Type B pancreatic cell (in vitro differentiated cells): ENCODE measurements around the gene PRKCB. TPM values are rescaled to one million over a fixed set of nuclear protein-coding genes. Genes with fewer than 3 reads are reported as not detected.

Source experiments
- DNase-seq: peaks from one replicate; pipeline ENCODE4 v3.0.0; 2021; ENCODE audit warnings: mixed read lengths; ENCODE audit not compliant: unreplicated experiment; ENCODE audit errors: extremely low spot score
- H3K27ac Mint-ChIP-seq: 2 replicates; pipeline ENCODE4 v1.8.0; 2021; ENCODE audit warnings: mild to moderate bottlenecking, mixed read lengths
- H3K27me3 Mint-ChIP-seq: 2 replicates; pipeline ENCODE4 v1.8.0; 2021; ENCODE audit warnings: mixed read lengths
- H3K36me3 Mint-ChIP-seq: 2 replicates; pipeline ENCODE4 v1.8.0; 2021; ENCODE audit warnings: mixed read lengths
- H3K4me1 Mint-ChIP-seq: one replicate; pipeline ENCODE4 v1.8.0; 2021; ENCODE audit warnings: mixed read lengths; ENCODE audit not compliant: unreplicated experiment
- H3K4me3 Mint-ChIP-seq: 2 replicates; pipeline ENCODE4 v1.8.0; 2021; ENCODE audit warnings: mild to moderate bottlenecking, mixed read lengths
- H3K9me3 Mint-ChIP-seq: 2 replicates; pipeline ENCODE4 v1.8.0; 2021; ENCODE audit warnings: mixed read lengths
- CTCF ChIP-seq: fragments of 200-600 bp; sonication (generic); conservative IDR thresholded peaks from 2 replicates; pipeline ENCODE4 v1.5.0; 2021; ENCODE audit warnings: antibody characterized with exemption, mild to moderate bottlenecking
- total RNA-seq: library from RNA; stranded (reverse); gene quantifications from 2 replicates; pipeline ENCODE4 v1.2.1, GENCODE V29; 2021; ENCODE audit warnings: low replicate concordance

PRKCB gene
- total RNA-seq, 1 donor from 2014 or later, result 10.2 TPM

DNA sequence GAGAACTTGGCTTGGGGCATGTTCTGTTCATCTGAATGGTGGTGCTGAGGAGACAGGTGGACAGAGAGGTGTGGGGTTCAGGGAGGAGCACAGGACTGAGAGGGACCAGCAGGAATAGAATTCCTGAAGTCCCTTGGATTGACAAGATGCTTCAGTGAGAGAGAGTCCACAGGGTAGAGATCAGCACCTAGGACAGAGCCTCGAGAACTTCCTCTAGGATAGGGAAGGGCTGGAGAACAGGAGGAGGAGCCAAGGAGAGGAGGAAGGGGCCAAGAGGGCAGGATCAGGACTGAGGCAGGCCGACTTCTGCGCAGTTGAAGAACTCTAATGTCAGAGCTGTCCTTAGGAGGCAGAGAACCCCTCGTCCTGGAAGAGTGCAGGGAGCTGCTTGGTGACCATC is 138.4 kb downstream of the PRKCB start:
- H3K36me3 Mint-ChIP-seq, result no peaks in the 10 kb centered on the region
- no peak overlapping the region for H3K27ac Mint-ChIP-seq
- no peak for TF ChIP-seq CTCF
- peaks cover 9% of the 10 kb centered on the region for H3K27me3 Mint-ChIP-seq
- no peaks in the 10 kb centered on the region for H3K9me3 Mint-ChIP-seq
- H3K4me3 Mint-ChIP-seq, result no peak overlapping the region
- H3K4me1 Mint-ChIP-seq, result peaks cover 3% of the 10 kb centered on the region
- no peak for DNase-seq

DNA sequence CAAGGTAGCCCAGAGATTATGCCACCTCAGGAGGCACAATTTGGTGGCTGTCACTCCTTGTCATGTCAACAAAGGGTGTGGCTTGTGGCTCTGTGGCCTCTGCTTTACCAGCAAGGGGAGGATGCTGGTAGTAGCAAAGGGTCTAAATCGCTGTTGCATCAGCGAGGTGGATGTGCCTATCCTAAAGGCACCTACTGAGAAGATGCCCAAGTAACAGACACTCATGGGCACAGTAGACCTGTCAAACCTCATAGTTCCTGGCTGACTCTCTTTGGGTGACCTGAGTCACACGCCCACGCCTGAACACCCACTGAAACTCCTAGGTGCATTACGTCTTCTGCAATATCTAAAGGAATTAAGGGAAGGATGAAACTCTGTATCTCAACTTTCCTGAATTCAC is 139.5 kb downstream of the PRKCB start:
- H3K4me3 Mint-ChIP-seq, result no peak overlapping the region
- no peak for DNase-seq
- TF ChIP-seq CTCF, result no peak
- H3K27me3 Mint-ChIP-seq, result peaks cover 13% of the 10 kb centered on the region
- no peaks in the 10 kb centered on the region for H3K9me3 Mint-ChIP-seq
- H3K27ac Mint-ChIP-seq, result no peak overlapping the region
- no peaks in the 10 kb centered on the region for H3K36me3 Mint-ChIP-seq
- peaks cover 3% of the 10 kb centered on the region for H3K4me1 Mint-ChIP-seq

DNA sequence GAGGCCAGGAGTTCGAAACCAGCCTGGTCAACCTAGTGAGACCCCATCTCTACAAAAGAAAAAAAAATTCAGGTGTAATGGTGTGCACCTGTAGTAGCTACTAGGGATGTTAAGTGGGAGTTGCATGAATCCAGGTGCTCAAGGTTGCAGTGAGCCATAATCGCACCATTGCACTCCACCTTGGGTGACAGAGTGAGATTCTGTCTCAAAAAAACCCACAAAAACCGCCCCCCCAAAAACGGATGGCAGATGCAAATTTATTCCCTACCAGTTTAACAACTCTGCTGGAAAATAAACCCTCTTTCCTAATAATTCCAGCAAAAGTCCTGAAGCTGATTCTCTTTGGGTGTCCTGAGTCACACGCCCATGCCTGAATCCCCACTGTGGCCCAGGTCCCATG is 140.3 kb downstream of the PRKCB start:
- Mint-ChIP-seq H3K36me3 (no peaks in the 10 kb centered on the region), H3K9me3 (no peaks in the 10 kb centered on the region), H3K4me1 (peaks cover 3% of the 10 kb centered on the region), H3K27ac (no peak overlapping the region), H3K27me3 (peaks cover 18% of the 10 kb centered on the region), H3K4me3 (no peak overlapping the region)
- no peak for DNase-seq
- no peak for TF ChIP-seq CTCF

GRCh38 chr16:23976524-23976923 is 140.7 kb downstream of the PRKCB start:
- Mint-ChIP-seq H3K9me3 (no peaks in the 10 kb centered on the region), H3K36me3 (no peaks in the 10 kb centered on the region), H3K27me3 (peaks cover 18% of the 10 kb centered on the region), H3K27ac (no peak overlapping the region), H3K4me1 (peaks cover 3% of the 10 kb centered on the region), H3K4me3 (no peak overlapping the region)
- TF ChIP-seq CTCF, result no peak
- DNase-seq, result no peak

DNA sequence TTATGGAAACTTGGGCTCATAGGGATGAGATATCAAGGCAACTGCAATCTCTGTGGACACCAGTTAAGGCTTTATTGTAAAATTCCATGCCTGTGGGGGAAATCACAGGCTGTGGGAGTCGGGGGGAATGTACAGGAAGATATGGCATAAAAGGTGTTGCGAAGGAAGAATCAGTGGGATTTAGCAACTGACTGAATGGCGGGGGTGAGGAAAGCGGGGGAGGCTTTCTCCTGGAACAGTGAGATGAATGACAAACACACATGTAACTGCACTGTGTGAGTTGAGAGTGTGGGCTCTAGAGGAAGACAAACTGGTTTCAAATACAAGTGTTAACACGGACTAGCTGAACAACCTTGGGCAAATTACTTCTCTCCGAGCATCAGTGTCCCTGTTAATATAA is 143.7 kb downstream of the PRKCB start:
- H3K36me3 Mint-ChIP-seq, result no peaks in the 10 kb centered on the region
- peaks cover 19% of the 10 kb centered on the region for H3K27me3 Mint-ChIP-seq
- H3K27ac Mint-ChIP-seq, result no peak overlapping the region
- H3K9me3 Mint-ChIP-seq, result no peaks in the 10 kb centered on the region
- TF ChIP-seq CTCF, result no peak
- H3K4me1 Mint-ChIP-seq, result peaks cover under 1% of the 10 kb centered on the region
- no peak for DNase-seq
- H3K4me3 Mint-ChIP-seq, result no peak overlapping the region

DNA sequence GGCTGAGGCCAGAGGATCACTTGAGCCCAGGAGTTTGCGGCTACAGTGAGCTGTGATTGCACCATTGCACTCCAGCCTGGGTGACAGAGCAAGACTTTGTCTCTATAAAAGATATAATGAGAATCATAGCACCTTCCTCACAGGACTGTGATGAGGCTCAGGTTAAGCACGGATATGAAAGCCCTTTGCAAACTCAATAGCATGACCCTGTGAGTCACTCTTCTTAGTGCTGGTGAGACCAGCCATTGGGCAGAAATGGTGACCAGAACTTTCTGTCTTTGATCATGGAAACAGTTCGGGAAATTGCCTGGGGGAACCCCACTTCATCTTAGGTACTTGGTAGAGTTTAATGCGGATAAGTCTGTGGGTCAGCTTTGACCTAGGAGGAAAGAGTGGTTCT is 144.2 kb downstream of the PRKCB start:
- no peak for DNase-seq
- no peak overlapping the region for H3K27ac Mint-ChIP-seq
- TF ChIP-seq CTCF, result no peak
- no peaks in the 10 kb centered on the region for H3K36me3 Mint-ChIP-seq
- H3K4me3 Mint-ChIP-seq, result no peak overlapping the region
- H3K9me3 Mint-ChIP-seq, result no peaks in the 10 kb centered on the region
- no peaks in the 10 kb centered on the region for H3K4me1 Mint-ChIP-seq
- H3K27me3 Mint-ChIP-seq, result peaks cover 21% of the 10 kb centered on the region
